Hematopoietic multipotent progenitor cell treated with erythropoietin and hydrocortisone succinate and interleukin-3 and kit ligand, for 8 days (in vitro differentiated cells): ENCODE results near the gene PITPNM1.

ENCODE experiments used
- DNase-seq: peaks from one replicate; pipeline ENCODE4 v3.0.0-alpha.2; 2015

The PITPNM1 gene

GRCh38 chr11:67502328-67502979 is 2.7 kb downstream of the PITPNM1 start:
- DNase-seq = no peak

GRCh38 chr11:67501854-67502253 is 3.3 kb downstream of the PITPNM1 start:
- no peak for DNase-seq

- no peak for DNase-seq
Measured at GRCh38 chr11:67500831-67501715, 4.1 kb downstream of the PITPNM1 start.

DNA sequence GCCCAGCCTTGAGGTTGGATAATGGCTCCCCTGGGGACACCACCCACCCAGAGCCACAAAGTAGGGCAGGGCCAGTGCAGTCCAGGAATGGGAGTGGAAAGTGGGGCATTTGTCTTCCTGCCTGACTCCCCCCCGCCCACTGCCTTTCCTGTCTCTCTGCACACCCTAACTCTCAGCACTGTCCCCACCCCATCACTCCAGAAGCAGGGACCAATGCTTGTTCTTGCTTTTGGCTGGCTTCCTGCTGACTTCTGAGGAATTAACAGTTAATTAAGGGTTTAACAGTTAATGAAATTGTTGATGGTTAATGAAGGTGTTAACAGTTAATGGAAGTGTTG is 4.7 kb downstream of the PITPNM1 start:
- no peak for DNase-seq

GRCh38 chr11:67499808-67500483 is 5.2 kb downstream of the PITPNM1 start:
- DNase-seq = no peak

- no peak for DNase-seq
Measured at GRCh38 chr11:67498544-67498972, 6.6 kb downstream of the PITPNM1 start.

DNA sequence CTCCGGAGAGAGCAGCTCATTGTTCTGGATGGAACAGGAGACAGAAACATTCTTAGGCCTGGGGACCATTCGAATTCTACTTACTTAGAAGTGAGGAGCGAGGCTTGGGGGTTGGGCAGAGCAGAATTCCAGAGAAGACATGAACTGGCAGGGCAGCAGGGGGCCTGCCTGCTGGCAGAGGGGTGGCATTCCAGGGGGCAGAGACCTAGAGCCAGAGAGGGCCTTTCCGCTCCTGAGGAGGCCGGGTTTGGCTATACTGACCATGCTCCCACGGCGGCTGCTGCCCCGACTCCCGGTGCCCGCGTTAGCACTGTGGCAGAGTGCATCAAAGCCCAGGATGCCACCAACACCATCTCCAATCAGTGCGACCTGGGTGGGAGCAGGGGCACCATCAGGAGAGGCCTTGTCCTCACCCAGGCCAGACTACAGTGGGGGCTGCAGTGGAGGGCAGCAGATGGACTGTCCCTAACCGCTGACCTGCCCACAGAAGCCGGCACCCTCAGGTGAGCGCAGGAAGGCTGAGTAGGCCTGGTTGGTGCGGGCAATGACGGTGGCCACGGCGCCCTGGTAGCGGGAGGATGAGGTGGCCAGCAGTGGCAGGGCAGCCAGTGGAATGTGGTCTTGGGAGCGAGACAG is 7.4 kb downstream of the PITPNM1 start:
- DNase-seq = no peak

DNA sequence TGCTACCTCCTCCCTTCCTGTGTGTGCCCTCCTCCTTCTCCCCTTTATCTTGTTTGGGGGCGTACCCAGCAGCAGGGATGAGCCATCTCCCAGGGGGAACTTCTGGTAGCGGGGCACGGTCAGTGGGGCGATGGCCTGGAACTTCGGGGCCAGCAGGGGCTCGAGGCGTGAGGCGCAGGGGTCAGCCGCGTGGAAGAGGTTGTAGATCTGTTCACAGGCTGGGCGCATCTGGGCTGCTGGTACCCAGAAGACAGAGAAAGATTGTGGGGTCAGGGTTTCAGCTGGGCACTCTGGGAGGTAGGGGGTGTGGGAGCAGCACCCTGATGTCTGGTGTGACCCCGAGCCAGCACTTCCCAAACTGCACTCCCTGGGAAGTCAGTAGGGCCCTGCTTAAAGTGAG is 9.1 kb downstream of the PITPNM1 start:
- no peak for DNase-seq

GRCh38 chr11:67495234-67496005 is 9.7 kb downstream of the PITPNM1 start:
- no peak for DNase-seq

GRCh38 chr11:67494371-67495233 is 10.6 kb downstream of the PITPNM1 start:
- no peak for DNase-seq

DNA sequence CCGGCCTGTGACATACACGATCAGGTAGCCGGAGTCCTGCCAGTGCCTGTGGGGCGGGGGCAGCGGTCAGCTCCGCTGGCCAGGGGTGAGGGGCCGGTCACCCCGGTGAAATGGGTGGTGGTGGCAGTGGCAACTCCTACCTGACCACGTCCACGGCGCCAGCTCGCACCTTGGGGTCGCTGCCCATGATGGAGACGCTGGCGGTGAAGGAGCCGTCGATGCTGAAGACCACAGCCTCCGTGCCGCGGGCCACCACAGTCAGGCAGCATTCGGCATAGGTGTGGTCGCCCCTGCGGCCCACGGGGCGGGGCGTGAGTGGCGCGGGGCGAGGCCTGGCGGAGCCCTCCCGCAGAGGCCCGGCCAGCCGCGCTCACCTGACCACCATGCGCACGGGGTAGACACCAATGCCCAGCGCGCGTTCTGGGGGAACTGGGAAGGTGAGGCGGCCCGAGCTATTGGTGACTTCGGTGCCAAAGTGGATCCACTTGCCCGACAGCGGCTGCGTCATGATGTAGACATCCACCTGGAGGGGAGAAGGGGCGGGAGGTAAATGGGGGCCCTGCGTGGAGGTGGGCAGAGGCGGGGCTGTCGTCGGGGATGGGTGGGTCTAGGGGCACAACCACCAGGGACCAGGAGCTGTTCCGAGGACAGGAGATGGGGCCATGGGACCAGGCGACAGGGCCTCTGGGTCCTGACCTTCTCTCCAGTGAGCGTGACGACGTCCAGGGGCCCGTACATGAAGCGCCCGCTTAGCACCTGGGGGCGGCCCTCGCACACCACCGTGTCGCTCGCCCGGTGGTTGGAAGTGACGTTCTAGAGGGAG is 11.4 kb downstream of the PITPNM1 start:
- no peak for DNase-seq

DNA sequence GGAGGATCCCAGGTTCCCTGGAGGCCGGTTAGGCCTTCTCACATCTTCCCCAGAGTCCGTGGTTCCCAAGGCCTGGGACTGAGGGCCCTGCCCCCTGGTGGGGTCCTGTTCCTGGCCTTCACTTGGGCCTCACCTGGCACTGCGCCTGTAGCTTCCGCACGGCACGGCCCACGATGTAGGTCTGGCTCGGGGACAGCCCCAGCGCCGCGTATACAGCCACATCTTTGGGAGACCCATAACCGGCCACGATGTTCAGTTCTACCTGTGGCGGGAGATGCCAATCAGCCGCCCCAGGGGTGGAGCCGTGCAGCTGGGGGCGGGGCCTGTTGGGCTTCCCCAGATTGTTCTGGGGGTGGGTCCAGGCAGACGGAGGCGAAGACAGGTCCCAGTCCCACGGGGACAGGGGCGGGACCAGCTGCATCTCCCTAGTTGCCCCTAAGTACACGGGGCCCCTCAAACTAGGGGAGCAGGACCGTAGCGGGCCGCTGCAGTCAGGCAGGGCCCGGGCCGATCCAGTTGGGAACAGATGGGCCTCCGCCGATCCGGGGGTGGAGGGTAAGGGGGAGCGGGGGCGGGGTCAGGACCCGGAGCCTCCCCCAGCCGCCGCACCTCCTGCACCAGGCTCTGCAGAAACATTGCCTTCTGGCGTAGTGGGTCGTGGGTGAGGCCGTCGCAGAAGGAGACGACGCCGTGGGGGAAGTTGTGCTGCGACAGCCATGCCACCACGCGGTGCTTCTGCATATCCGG is 12.2 kb downstream of the PITPNM1 start:
- DNase-seq = no peak

- DNase-seq = no peak
Measured at GRCh38 chr11:67492069-67492727, 13.0 kb downstream of the PITPNM1 start.

- no peak for DNase-seq
Measured at GRCh38 chr11:67491276-67492068, 13.7 kb downstream of the PITPNM1 start.

DNA sequence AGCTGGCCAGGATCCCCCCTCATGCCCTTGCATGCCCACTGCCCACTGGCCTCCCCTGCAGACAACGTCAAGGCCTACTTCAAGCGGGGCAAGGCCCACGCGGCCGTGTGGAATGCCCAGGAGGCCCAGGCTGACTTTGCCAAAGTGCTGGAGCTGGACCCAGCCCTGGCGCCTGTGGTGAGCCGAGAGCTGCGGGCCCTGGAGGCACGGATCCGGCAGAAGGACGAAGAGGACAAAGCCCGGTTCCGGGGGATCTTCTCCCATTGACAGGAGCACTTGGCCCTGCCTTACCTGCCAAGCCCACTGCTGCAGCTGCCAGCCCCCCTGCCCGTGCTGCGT is 14.5 kb downstream of the PITPNM1 start:
- no peak for DNase-seq

DNA sequence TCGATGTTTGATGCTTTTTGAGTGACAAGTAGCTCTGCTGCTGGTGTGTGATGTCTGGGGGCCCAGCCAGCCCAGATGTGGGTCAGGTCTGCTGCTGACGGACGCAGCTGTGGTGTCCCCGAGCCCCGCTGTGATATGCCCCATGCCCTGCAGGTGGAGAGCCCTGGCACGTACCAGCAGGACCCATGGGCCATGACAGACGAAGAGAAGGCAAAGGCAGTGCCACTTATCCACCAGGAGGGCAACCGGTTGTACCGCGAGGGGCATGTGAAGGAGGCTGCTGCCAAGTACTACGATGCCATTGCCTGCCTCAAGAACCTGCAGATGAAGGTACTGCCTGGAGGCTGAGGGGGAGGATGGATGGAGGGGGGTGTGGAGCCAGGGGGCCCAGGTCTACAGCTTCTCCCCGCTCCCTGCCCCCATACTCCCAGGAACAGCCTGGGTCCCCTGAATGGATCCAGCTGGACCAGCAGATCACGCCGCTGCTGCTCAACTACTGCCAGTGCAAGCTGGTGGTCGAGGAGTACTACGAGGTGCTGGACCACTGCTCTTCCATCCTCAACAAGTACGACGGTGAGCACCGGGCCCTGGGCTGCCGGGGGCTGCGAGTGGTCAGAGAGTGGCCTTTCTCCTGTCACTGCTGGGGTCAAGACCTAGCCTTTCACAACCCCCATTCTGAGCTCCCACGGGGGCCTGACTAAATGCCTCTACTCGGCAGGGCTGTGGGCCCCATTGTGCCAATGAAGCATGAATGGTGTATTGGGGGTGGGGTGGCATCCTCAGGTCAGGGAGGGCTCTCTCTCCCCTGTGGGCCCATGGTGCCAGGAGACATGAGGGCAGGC is 15.1 kb downstream of the PITPNM1 start:
- DNase-seq = no peak

GRCh38 chr11:67489203-67489884 is 15.8 kb downstream of the PITPNM1 start:
- DNase-seq = no peak
